K562 (cell line): Measurements from ENCODE around the gene ANGPTL7.

ENCODE experiments used
- ARNT ChIP-seq, 2 experiments: fragments of 450-650 bp; IDR thresholded peaks; 2 replicates each; pipeline ENCODE4 v1.6.1; 2016; ENCODE audit warnings: mild to moderate bottlenecking in 1 of 2
- HNRNPLL ChIP-seq: fragments of 200-400 bp; formaldehyde crosslinking; IDR thresholded peaks from 2 replicates; pipeline ENCODE4 v1.6.1; 2017; ENCODE audit warnings: low read length, low read depth, mild to moderate bottlenecking; ENCODE audit not compliant: poor library complexity, severe bottlenecking
- JUNB ChIP-seq: fragments of 450-650 bp; formaldehyde crosslinking; conservative IDR thresholded peaks from 2 replicates; pipeline ENCODE4 v1.4.0; 2020; ENCODE audit warnings: mild to moderate bottlenecking
- MBD2 ChIP-seq: sonication (generic); IDR thresholded peaks from 2 replicates; pipeline ENCODE4 v1.6.1; 2016; ENCODE audit warnings: low read depth, borderline replicate concordance
- NCOR1 ChIP-seq: fragments of 450-650 bp; IDR thresholded peaks from 2 replicates; pipeline ENCODE4 v1.6.1; 2016; ENCODE audit warnings: mild to moderate bottlenecking, moderate library complexity

DNA sequence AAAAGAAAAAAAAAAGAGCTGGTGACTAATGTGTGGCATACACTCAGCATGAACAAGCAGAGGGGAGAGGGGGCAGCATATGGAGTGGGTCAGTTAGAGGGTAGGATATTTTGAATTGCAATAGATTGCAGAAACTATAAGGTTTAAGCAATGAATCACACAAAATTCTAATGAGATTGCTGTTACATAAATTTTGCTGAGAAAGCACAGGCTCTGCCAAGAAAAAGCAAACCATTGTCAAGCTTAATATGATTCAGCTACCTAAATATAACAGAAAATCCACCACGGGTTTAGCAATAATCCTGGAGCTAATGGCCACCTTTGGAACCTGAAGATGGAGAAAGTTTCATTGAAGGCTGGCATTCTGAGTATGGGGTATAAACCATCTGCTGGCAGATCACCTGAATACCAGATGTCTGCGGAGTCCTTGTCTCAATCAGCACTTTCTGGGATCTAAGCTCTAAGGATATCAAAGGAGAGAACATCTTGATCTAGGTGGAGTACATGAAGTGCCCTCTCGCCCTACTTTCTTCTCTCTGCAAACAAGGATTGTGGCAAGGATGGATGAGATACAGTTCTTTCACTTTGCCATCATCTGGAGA is 30.3 kb upstream of the ANGPTL7 start:
- TF ChIP-seq JUNB (no peak), ARNT (IDR thresholded peaks at IDR 0.05) (no peak), NCOR1 (no peak), MBD2 (no peak), HNRNPLL (no peak)
